Muscle layer of colon (tissue), 2 donors: ENCODE data around the gene KIDINS220.

Experiments used
- H3K27ac ChIP-seq: one replicate; pipeline ENCODE4 v1.7.0; 2013; ENCODE audit warnings: low read depth, mild to moderate bottlenecking, low read length, moderate library complexity
- H3K27me3 ChIP-seq, 2 donors: one replicate each; pipeline ENCODE4 v1.7.0; 2013; ENCODE audit warnings: low read length in 2 of 2, mild to moderate bottlenecking in 2 of 2; ENCODE audit not compliant: insufficient read depth in 2 of 2, control insufficient read depth in 1 of 2
- H3K36me3 ChIP-seq: one replicate; pipeline ENCODE4 v1.7.0; 2013; ENCODE audit warnings: mild to moderate bottlenecking, low read length; ENCODE audit not compliant: insufficient read depth
- H3K4me1 ChIP-seq: one replicate; pipeline ENCODE4 v1.7.0; 2013; ENCODE audit warnings: mild to moderate bottlenecking, low read length; ENCODE audit not compliant: insufficient read depth
- H3K4me3 ChIP-seq, 2 donors: one replicate each; pipeline ENCODE4 v1.7.0; 2013; ENCODE audit warnings: low read length in 2 of 2, low read depth in 1 of 2, mild to moderate bottlenecking in 1 of 2, moderate library complexity in 1 of 2
- H3K9ac ChIP-seq: one replicate; pipeline ENCODE4 v1.7.0; 2013; ENCODE audit warnings: low read length
- H3K9me3 ChIP-seq: one replicate; pipeline ENCODE4 v1.7.0; 2013; ENCODE audit warnings: mild to moderate bottlenecking, low read length
- donor health status: abdominal sarcoma.
- donor health status: Adenocarcinoma of cecum.

KIDINS220 gene

GRCh38 chr2:8827729-8828128 is 9.7 kb downstream of the KIDINS220 start:
- Histone ChIP-seq H3K9me3 (no peaks in the 10 kb centered on the region), H3K4me3 (no peak overlapping the region), H3K4me1 (peaks cover 14% of the 10 kb centered on the region), H3K27ac (no peak overlapping the region), H3K9ac (no peak overlapping the region), H3K36me3 (peaks cover 6% of the 10 kb centered on the region), H3K27me3 (no peaks in the 10 kb centered on the region)

GRCh38 chr2:8822218-8822617 is 15.2 kb downstream of the KIDINS220 start:
- Histone ChIP-seq H3K9me3 (no peaks in the 10 kb centered on the region), H3K27ac (no peak overlapping the region), H3K36me3 (peaks cover 15% of the 10 kb centered on the region), H3K27me3 (no peaks in the 10 kb centered on the region), H3K4me3 (peak overlapping the region in 1 of 2 donors; percentile 16), H3K4me1 (peaks cover 23% of the 10 kb centered on the region), H3K9ac (no peak overlapping the region)

- Histone ChIP-seq H3K9ac (no peak overlapping the region), H3K4me3 (peak overlapping the region in 1 of 2 donors; percentile 16), H3K27ac (peak overlapping the region; percentile 12), H3K36me3 (peaks cover 18% of the 10 kb centered on the region), H3K4me1 (peaks cover 23% of the 10 kb centered on the region), H3K27me3 (no peaks in the 10 kb centered on the region), H3K9me3 (no peaks in the 10 kb centered on the region)
Measured at GRCh38 chr2:8821276-8822217, 15.9 kb downstream of the KIDINS220 start.

DNA sequence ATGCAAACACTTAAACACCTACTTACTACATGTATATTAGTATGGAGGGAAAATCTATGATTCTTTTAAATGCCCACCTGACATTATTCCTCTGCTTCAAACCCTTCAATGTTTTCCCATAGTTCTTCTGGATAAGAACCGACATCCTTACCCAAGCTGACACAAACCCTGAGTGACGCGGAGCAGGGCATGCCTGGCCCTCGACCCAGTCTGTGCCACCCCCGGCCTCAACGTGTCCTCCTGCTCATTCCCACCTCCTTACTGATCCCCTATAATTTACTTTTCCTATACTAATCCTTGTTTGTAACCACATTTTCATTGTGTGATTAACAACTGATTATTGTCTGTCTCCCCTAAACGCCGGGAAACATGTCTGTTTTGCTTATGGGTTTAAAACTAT is 17.5 kb downstream of the KIDINS220 start:
- H3K27ac ChIP-seq = no peak overlapping the region
- H3K4me1 ChIP-seq = peaks cover 23% of the 10 kb centered on the region
- peaks cover 28% of the 10 kb centered on the region for H3K36me3 ChIP-seq
- no peaks in the 10 kb centered on the region for H3K27me3 ChIP-seq
- H3K4me3 ChIP-seq = no peak overlapping the region
- no peaks in the 10 kb centered on the region for H3K9me3 ChIP-seq
- H3K9ac ChIP-seq = no peak overlapping the region

- Histone ChIP-seq H3K9me3 (no peaks in the 10 kb centered on the region), H3K27ac (no peak overlapping the region), H3K4me1 (peaks cover 23% of the 10 kb centered on the region), H3K4me3 (no peak overlapping the region), H3K9ac (no peak overlapping the region), H3K27me3 (no peaks in the 10 kb centered on the region), H3K36me3 (peaks cover 22% of the 10 kb centered on the region)
Measured at GRCh38 chr2:8819194-8819593, 18.2 kb downstream of the KIDINS220 start.

DNA sequence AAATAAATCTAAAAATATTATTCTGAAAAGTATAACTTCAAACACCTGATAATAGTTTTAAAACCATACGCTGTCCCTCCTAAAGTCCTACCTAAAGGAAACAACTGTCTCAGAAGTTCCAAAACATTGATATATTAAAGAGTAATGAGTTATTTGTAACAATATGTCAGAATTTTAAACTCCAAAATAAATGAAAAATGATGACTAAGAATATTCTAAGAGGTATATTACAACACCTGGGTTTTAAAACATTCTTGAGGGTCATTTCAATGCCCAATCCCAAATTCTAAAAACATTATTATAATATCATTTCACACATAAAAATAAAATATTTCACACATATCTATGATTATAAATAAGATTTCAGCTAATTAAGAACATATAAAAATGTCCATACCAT is 20.2 kb downstream of the KIDINS220 start:
- Histone ChIP-seq H3K27ac (no peak overlapping the region), H3K9me3 (no peaks in the 10 kb centered on the region), H3K27me3 (no peaks in the 10 kb centered on the region), H3K36me3 (peaks cover 26% of the 10 kb centered on the region), H3K9ac (no peak overlapping the region), H3K4me3 (no peak overlapping the region), H3K4me1 (peaks cover 21% of the 10 kb centered on the region)

DNA sequence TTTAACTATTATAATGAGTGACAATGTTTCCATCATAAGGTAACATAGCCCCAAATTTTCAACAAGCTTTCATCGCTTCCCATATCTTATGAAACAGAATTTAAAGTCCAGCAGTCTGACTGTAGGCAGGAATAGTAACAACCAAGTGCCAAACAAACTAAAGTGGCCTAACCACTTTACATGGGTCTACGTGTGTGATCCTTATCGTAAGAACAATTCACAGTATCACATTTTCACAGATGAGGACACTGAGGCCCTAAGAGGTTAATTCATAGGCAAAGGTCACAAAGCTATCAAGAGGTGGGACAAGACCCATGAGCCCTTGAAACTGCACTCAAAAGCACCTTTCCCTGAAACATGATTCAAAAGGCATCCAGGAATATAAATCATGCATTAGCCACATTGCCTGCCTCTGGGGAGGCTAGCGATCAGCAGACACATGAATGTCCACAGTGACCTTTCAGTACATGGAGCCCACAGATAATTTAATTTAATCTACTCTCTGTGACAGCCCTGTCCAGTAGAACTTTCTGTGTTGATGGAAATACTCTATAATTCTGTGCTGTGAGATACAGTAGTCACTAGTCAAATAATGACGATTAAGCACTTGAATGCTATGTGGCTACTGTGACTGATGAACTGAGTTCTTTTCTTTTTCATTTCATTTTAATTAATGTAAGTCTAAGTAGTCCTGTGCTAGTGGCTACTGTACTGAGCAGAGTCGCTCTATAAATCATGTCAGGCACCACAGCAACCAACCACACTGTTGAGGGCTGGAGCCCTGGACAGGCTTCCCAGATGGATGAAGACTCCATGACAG is 30.3 kb downstream of the KIDINS220 start:
- H3K4me3 ChIP-seq = no peak overlapping the region
- no peaks in the 10 kb centered on the region for H3K27me3 ChIP-seq
- H3K9me3 ChIP-seq = no peaks in the 10 kb centered on the region
- H3K27ac ChIP-seq = no peak overlapping the region
- H3K9ac ChIP-seq = no peak overlapping the region
- peaks cover 64% of the 10 kb centered on the region for H3K36me3 ChIP-seq
- peaks cover 10% of the 10 kb centered on the region for H3K4me1 ChIP-seq

DNA sequence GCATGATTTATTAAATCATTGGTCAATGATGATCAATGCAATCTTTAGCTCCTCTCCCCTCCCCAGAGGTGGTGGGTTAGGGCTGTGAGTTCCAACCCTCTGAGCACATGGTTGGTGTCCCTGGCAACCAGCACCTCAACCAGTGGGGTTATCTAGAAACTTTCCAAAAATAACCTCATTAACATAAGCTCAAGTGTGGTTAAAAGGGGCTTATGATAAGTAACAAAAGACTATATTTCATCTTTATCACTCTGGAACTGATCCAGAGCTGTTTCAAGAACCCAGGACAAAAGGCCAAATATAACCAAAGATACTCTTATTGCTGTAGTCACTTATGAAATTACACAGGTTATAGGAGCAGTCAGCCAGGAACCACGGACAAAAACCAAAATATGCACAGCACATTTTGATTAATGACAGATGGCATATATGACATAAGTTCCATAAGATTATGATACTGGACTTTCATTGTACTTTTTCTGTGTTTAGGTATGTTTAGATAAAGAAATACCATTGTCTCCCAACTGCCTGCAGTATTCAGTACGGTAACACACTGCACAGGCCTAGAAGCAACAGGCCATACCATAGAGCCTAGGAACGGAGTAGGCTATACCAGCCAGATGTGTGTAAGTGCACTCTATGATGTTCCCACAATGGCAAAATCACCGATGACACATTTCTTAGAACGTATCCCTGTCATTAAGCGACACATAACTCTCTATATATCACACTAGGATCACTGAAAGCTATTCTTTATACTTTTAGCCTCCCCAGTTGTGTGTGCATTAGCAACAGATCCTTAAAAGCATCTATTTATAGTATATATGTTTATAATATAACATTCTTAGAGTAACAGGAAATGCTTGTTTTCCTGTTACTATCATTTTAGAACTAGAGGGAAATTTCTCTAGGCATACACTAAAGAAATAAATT is 31.9 kb downstream of the KIDINS220 start:
- Histone ChIP-seq H3K36me3 (peaks cover 63% of the 10 kb centered on the region), H3K4me3 (no peak overlapping the region), H3K9ac (no peak overlapping the region), H3K27ac (no peak overlapping the region), H3K9me3 (no peaks in the 10 kb centered on the region), H3K27me3 (no peaks in the 10 kb centered on the region), H3K4me1 (peaks cover 10% of the 10 kb centered on the region)

DNA sequence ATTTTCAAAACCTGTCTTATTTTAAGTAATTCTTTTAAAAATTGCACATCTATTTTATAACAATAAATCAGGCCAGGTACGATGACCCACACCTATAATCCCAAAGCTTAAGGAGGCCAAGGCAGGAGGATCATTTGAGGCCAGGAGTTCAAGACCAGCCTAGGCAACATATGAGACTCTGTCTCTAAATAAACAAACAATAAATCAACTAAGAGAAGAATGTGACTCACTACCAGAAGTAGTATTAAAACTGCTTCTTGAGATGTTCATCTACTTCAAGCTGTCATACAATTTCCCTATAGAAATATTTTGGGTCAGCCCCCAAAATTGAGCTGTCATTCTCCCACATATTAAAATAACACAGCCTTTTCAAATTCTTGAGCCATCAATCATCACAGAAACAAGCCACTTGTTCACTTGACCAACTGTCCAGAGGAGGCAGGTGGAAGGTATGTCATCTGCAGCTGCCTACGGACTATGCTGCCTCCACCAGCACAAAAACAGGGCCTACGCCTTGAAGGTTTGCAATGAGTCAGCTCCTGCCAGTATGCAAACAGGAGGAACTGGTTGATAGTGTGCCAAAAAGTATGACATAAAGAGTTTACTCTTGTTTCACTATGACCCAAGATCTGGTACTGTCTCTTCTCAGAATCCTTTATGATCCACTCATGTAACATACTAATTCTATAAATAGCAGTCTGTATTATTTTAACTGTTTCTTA is 33.6 kb downstream of the KIDINS220 start:
- Histone ChIP-seq H3K27me3 (no peaks in the 10 kb centered on the region), H3K36me3 (peaks cover 64% of the 10 kb centered on the region), H3K9me3 (no peaks in the 10 kb centered on the region), H3K4me3 (no peak overlapping the region), H3K27ac (no peak overlapping the region), H3K9ac (no peak overlapping the region), H3K4me1 (peaks cover 10% of the 10 kb centered on the region)

DNA sequence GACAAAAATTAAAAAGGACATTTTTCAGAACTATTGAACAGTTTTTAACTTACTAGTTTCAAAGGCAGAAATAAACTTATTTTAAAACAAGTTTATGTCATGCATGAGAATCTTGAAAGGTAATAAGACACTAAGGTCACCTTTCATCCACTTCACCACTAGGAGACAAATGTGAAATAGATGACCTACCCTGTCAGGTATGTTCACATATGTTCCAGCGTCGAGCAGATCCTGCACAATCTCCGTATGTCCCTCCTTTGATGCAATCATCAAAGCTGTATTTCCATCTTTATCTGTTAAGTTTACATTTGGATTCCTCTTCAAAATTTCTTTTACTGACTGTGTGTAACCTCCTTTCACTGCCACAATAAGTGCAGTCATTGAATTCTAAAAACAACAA is 34.7 kb downstream of the KIDINS220 start:
- Histone ChIP-seq H3K9ac (no peak overlapping the region), H3K36me3 (peaks cover 62% of the 10 kb centered on the region), H3K27ac (no peak overlapping the region), H3K4me3 (no peak overlapping the region), H3K4me1 (peaks cover 10% of the 10 kb centered on the region), H3K9me3 (no peaks in the 10 kb centered on the region), H3K27me3 (no peaks in the 10 kb centered on the region)
